Small intestine (tissue), 7 donors: ENCODE results near the gene RRAS2. TPM values are rescaled to one million over a fixed set of nuclear protein-coding genes. Genes with fewer than 3 reads are reported as not detected.
A peak's percentile ranks its signal among the peaks of the same experiment; 100 is the strongest.

Source experiments
- DNase-seq, 2 donors: peaks; one replicate each; pipeline versions ENCODE4 v3.0.0 to v3.0.0-alpha.2; 2013
- FAIRE-seq: peaks from 2 replicates; lab custom pipeline; 2012; peaks lifted over from hg19 to GRCh38; lab: Jason Lieb, UNC
- H3K27ac ChIP-seq, 3 donors: one replicate each; pipeline ENCODE4 v1.5.1; 2013; ENCODE audit warnings: low read length in 2 of 3, mild to moderate bottlenecking in 2 of 3, control low read depth in 1 of 3, inconsistent platforms in 1 of 3, low read depth in 1 of 3, moderate library complexity in 1 of 3
- H3K27me3 ChIP-seq, 3 donors: one replicate each; pipeline ENCODE4 v1.6.1; 2013; ENCODE audit warnings: low read length in 3 of 3, inconsistent platforms in 1 of 3; ENCODE audit not compliant: control insufficient read depth in 3 of 3, insufficient read depth in 3 of 3
- H3K36me3 ChIP-seq, 3 donors: one replicate each; pipeline ENCODE4 v1.6.1; 2013; ENCODE audit warnings: low read length in 3 of 3, inconsistent platforms in 1 of 3, low read depth in 1 of 3, mild to moderate bottlenecking in 1 of 3, moderate library complexity in 1 of 3; ENCODE audit not compliant: control insufficient read depth in 3 of 3, insufficient read depth in 2 of 3
- H3K4me1 ChIP-seq, 3 donors: one replicate each; pipeline ENCODE4 v1.6.1; 2013; ENCODE audit warnings: low read length in 2 of 3, inconsistent platforms in 1 of 3, low read depth in 1 of 3, mild to moderate bottlenecking in 1 of 3, moderate library complexity in 1 of 3; ENCODE audit not compliant: control insufficient read depth in 3 of 3, insufficient read depth in 2 of 3
- H3K4me3 ChIP-seq, 3 donors: one replicate each; pipeline ENCODE4 v1.5.1; 2013; ENCODE audit warnings: low read length in 3 of 3, control low read depth in 1 of 3, inconsistent platforms in 1 of 3, low read depth in 1 of 3, mild to moderate bottlenecking in 1 of 3, moderate library complexity in 1 of 3
- H3K9me3 ChIP-seq, 2 donors: one replicate each; pipeline ENCODE4 v1.6.1; 2013; ENCODE audit warnings: low read depth in 1 of 2, low read length in 1 of 2; ENCODE audit not compliant: control insufficient read depth in 2 of 2, insufficient read depth in 1 of 2
- WGBS, 3 donors: extraction: QIAGEN DNeasy Blood & Tissue Kit; methylation state at CpG; one replicate each; pipeline ENCODE4 v1.1.7; 2013; 5-methylcytosine and 5-hydroxymethylcytosine counted together
- polyA plus RNA-seq, 4 donors: library from polyadenylated mRNA; stranded (reverse) in 3 of 4; unstranded in 1 of 4; fragments of 200-250 nt in 3 of 4; fragments of 120-200 nt in 1 of 4; gene quantifications; one replicate each; pipeline versions ENCODE4 v1.2.1 to v1.2.3, GENCODE V29; 2013
- donor health status: healthy with polysubstance abuse.
- donor health status: control.
- donor health status: control.
- donor health status: Bipolar disorder and iron deficiency.
- donor health status: healthy.

The RRAS2 gene
- polyA plus RNA-seq, 4 donors: 16.1 to 64.0 (median 36.3) TPM

- Histone ChIP-seq H3K4me1 (no peaks in the 10 kb centered on the region), H3K36me3 (no peaks in the 10 kb centered on the region), H3K9me3 (no peaks in the 10 kb centered on the region), H3K4me3 (no peak overlapping the region), H3K27me3 (no peaks in the 10 kb centered on the region), H3K27ac (no peak overlapping the region)
- no peak for DNase-seq
- FAIRE-seq: no peak
- WGBS, 3 donors: 77 to 92% (median 80%) methylated on average over 6 of the region's 6 CpGs
Measured at GRCh38 chr11:14331476-14332136, 27.4 kb downstream of the RRAS2 start.

GRCh38 chr11:14330881-14331280 is 28.1 kb downstream of the RRAS2 start:
- Histone ChIP-seq H3K27me3 (no peaks in the 10 kb centered on the region), H3K27ac (no peak overlapping the region), H3K36me3 (no peaks in the 10 kb centered on the region), H3K4me1 (no peaks in the 10 kb centered on the region), H3K4me3 (no peak overlapping the region), H3K9me3 (no peaks in the 10 kb centered on the region)
- FAIRE-seq: no peak
- no peak for DNase-seq
- WGBS, 3 donors: 87 to 92% (median 87%) methylated on average over 2 of the region's 2 CpGs

GRCh38 chr11:14329702-14330101 is 29.3 kb downstream of the RRAS2 start:
- no peak overlapping the region for H3K4me3 ChIP-seq
- no peaks in the 10 kb centered on the region for H3K27me3 ChIP-seq
- no peaks in the 10 kb centered on the region for H3K36me3 ChIP-seq
- no peaks in the 10 kb centered on the region for H3K9me3 ChIP-seq
- no peak for DNase-seq
- FAIRE-seq: no peak
- WGBS, 3 donors: 82 to 93% (median 89%) methylated on average over 2 of the region's 2 CpGs
- no peak overlapping the region for H3K27ac ChIP-seq
- H3K4me1 ChIP-seq: no peaks in the 10 kb centered on the region

- no peak for DNase-seq
- H3K27me3 ChIP-seq: no peaks in the 10 kb centered on the region
- H3K27ac ChIP-seq: no peak overlapping the region
- no peaks in the 10 kb centered on the region for H3K4me1 ChIP-seq
- FAIRE-seq: no peak
- H3K9me3 ChIP-seq: no peaks in the 10 kb centered on the region
- no peaks in the 10 kb centered on the region for H3K36me3 ChIP-seq
- no peak overlapping the region for H3K4me3 ChIP-seq
Measured at GRCh38 chr11:14327116-14327515, 31.9 kb downstream of the RRAS2 start.

- Histone ChIP-seq H3K36me3 (no peaks in the 10 kb centered on the region), H3K4me3 (no peak overlapping the region), H3K27ac (no peak overlapping the region), H3K27me3 (no peaks in the 10 kb centered on the region), H3K4me1 (no peaks in the 10 kb centered on the region), H3K9me3 (no peaks in the 10 kb centered on the region)
- DNase-seq (no peak), FAIRE-seq (no peak)
- WGBS, 3 donors: 82 to 95% (median 85%) methylated on average over 6 of the region's 6 CpGs
Measured at GRCh38 chr11:14323118-14323676, 35.8 kb downstream of the RRAS2 start.

- Histone ChIP-seq H3K27me3 (no peaks in the 10 kb centered on the region), H3K4me1 (no peaks in the 10 kb centered on the region), H3K36me3 (no peaks in the 10 kb centered on the region), H3K27ac (no peak overlapping the region), H3K9me3 (no peaks in the 10 kb centered on the region), H3K4me3 (no peak overlapping the region)
- 73 to 83% (median 82%) methylated on average over 2 of the region's 2 CpGs for WGBS, 3 donors
- DNase-seq (no peak), FAIRE-seq (no peak)
Measured at GRCh38 chr11:14322510-14322909, 36.5 kb downstream of the RRAS2 start.

GRCh38 chr11:14320020-14320419 is 39.0 kb downstream of the RRAS2 start:
- Histone ChIP-seq H3K4me3 (no peak overlapping the region), H3K27ac (no peak overlapping the region), H3K36me3 (no peaks in the 10 kb centered on the region), H3K27me3 (no peaks in the 10 kb centered on the region), H3K9me3 (no peaks in the 10 kb centered on the region), H3K4me1 (no peaks in the 10 kb centered on the region)
- WGBS, 3 donors: 52 to 81% (median 65%) methylated on average over 3 of the region's 3 CpGs
- DNase-seq (peak in 1 of 2 donors; percentile 67), FAIRE-seq (no peak)

GRCh38 chr11:14318581-14318981 is 40.4 kb downstream of the RRAS2 start:
- FAIRE-seq: no peak

More at GRCh38 chr11:14318581-14318981, 40.4 kb downstream of the RRAS2 start:
- H3K27me3 ChIP-seq: no peaks in the 10 kb centered on the region
- H3K4me3 ChIP-seq: no peak overlapping the region
- no peaks in the 10 kb centered on the region for H3K9me3 ChIP-seq
- DNase-seq: no peak
- no peaks in the 10 kb centered on the region for H3K36me3 ChIP-seq
- no peak overlapping the region for H3K27ac ChIP-seq
- WGBS, 3 donors: 33 to 53% (median 45%) methylated on average over 1 of the region's 1 CpG
- peaks cover 0 to under 1% (median 0%) of the 10 kb centered on the region in 3 donors for H3K4me1 ChIP-seq
